T-helper 1 cell (primary cell): Measurements from ENCODE around the gene INPP5A.

Experiments
- DNase-seq, 5 donors: peaks; one replicate each; pipeline ENCODE4 v3.0.0-alpha.2; 2012 to 2020

Gene INPP5A

DNA sequence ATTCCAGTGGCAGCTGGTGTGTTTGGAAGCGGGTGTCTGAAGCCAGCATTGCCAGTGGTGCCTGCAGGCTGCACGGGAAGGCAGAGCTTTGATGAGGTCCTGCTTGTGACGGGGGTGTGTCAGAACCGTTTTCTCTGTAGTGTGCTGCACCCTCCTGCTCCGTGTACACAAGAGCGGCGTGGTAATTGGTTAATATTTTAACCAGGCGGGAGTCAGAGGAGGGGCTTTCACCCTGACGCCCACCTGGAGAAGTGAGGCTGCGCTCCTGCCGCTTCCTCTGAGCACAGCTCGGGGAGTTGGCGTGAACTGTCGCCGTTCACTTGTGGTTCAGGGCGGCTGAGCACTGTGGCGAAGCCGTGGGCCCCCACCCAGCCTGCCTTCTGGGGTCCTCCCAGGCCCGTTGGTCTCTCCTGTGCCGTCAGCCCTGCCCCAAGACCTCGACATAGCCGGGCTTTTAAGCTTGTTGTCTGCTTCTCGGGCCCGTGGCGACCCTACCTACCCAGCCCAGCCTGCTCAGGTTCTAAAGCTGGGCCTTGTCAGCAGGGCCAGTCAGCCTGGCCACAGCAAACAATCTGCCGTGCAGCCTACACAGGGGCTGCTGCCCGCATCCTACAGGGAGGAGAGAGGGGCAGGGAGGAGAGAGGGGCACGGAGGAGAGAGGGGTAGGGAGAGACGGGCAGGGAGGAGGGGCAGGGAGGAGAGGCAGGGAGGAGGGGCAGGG is 236.8 kb downstream of the INPP5A start:
- no peak for DNase-seq

- peak in 1 of 5 donors; percentile 9 for DNase-seq
Observed at GRCh38 chr10:132774902-132775863, 237.6 kb downstream of the INPP5A start.

DNA sequence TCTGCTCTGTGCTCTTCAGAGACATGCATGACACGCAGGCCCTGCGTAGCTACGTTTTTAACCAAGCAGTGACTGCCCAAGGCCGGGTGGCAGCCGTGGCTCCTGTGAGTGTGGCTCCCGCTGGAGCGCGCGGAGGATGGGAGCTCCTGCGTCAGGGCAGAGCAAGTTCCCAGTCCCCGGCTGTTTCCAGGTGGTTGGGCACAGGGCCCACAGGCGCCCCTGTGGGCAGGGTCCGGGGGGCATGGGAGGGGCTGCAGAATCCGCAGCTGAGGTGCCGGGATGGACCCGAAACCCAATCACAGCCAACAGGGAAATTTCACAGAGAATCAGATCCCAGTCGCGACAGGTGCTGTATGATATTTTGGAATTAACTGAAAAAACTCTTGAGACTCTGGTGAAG is 238.6 kb downstream of the INPP5A start:
- no peak for DNase-seq

DNA sequence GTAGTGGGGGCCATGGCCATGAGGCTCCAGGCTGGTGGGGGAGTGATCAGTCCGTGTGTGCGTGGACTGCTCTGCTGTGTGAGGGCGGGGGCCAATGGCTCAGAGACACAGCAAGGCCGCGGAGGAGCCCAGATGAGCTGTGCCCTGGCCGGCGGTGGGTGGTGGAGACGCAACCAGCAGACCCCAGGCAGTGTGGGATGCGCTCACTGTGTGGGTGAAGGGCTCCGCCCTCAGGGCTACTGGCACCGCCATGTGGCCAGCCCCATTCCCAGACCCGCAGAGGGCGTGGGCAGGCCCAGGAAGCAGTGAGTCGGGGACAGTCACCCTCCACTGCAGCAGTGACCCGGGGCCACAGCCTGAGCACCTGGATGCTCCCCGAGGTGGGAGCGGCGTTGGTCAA is 239.2 kb downstream of the INPP5A start:
- DNase-seq = no peak

- DNase-seq = no peak
Observed at GRCh38 chr10:132777441-132777840, 239.9 kb downstream of the INPP5A start.

DNA sequence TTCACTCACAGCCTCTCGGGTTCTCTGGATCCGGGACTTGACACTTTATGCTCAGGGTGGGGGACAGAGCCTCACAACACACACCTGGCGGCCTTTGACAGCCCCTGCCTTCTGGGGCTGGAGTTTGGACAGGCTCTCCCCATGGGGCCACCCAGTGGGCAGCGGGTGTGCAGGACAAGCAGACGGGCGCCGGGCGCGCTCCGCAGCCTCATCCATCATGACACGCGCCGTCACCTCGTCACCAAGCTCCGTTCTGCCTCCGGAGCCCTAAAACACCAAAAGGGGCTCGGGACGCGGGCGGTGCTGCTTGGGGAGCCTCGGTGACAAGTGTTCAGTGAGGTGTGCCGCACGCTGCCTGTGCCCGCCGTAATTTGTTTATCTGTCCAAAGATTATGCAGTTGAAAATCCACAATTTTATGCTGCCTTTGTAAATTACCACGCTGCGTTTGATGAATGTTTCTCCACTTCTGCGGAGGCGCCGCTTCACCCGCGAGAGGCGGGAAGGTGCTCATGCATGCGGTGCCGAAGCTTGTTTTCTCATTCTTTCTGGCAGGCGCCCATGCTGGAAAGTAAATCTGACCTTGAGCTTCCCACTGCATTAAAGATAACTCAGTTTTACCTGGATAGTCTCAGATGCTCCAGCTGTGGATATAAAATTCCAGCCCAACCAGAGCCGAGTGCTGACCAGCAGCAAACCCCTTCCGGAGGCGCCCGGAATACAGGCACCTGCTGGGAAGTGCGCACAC is 242.1 kb downstream of the INPP5A start:
- DNase-seq = no peak

GRCh38 chr10:132780356-132780755 is 242.8 kb downstream of the INPP5A start:
- DNase-seq = no peak

GRCh38 chr10:132781556-132781955 is 244.0 kb downstream of the INPP5A start:
- no peak for DNase-seq

DNA sequence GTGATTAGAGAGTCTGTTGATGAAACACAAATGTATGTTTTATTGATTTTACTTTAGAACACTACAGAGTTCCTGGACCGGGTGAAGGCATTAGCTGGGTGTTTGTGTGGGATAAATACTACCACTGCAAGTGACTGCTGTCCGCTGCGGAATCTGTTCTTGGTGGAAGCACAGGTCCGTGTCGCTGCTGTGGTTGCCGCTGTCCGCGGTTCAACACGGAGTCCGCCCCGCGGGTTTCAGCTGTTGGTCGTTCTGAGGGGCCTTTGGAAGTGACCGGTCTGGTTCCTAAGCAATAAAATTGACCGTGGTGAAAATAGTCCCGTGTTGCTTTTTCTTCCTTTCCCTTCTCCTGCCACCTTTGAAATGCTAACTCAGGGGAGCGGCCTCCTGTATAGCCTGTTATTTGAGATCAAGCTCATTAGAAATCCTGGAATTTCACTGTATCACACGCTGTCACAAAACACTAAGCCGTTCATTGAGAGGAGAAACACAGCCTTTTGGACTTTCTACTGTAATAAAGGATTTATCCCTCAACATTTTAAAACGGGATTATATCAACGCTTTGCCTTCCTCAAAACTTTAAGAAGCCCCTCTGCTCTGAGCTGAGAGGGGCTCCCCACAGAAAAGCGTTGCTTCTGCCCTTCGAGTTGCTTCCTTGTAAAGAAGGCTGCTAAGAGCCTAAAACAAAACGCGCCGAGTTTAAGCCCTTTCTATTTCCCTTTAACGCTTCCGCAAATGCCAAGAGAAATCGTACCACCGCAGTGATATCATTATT is 245.8 kb downstream of the INPP5A start:
- DNase-seq = no peak

DNA sequence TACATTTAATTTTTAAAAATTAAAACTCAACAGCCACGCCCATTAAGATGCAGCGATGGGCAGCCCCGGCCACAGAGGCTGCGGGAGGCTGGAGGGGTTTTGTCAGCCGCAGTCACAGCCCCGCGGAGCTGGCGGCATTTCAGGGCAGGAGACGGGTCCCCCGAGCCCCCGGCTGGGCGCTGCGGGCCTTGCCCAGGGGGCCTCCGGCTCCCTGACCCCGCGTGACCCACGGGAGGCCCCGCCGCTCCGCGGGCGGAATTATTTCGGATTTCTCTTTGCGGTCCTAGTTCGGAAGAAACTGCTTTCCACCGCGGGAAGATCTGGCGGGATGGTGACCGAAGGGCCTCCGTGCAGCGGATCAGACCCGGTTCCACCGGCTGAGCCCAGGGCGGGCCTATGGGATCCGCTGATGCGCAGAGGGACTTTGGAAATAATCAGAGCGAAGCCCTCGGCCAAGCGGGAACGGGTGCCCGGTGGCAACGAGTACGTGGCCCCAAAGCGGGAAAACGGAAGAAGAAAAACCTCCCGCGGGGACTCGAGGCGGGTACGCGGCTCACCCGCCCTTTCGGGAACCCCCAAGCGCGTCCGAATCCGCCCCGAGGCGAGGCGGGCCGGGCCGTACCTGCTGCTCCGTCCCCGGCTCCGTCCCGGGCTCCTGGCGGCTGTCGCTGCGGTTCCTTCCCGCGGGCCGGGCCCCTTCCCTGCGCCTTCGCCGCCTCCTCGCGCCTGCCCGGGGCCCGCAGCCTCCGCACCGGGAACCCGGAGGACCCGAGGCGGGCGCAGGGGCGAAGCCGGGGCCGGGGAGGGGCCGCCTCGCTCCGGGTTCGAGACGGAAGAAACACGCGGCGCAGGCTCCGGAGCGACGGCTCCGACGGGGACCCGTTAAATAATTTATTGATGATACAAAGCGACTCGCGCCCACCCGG is 246.6 kb downstream of the INPP5A start:
- no peak for DNase-seq

DNA sequence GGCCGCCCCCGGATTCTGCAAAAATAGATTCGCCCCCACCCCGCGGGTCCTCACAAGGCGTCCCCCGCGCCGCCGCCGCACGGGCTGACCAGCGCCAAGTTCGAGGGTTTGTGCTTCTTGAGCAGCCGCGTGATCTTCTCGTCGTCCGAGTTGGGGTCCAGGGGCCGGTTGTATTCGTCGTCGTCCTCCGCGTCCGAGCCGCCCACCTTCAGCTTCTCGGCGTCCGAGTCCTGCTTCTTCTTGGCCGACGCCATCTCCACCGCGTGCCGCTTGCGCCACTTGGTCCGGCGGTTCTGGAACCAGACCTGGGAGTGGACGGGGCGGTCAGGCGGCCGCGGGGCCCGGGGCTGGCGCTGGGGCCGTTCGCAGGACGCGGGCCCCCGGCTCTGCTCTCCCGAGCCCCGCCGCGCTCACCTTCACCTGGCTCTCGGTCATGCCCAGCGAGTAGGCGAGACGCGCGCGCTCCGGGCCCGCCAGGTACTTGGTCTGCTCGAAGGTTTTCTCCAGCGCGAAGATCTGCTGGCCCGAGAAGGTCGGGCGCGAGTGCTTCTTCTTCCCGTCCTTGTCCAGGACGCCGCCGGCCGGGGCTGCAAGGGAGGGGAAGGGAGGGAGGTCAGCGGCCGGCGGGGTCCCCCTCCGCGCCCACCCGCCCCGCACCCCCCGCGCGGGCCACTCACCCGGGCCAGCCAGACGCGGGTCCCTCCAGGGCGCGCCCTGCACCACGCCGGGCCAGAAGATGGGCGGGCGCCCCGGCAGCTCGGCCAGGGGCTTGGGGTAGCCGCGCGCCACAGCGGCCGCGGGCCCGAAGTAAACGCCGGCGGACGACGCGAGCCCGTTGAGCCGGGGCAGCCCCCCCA is 247.5 kb downstream of the INPP5A start:
- DNase-seq = no peak

DNA sequence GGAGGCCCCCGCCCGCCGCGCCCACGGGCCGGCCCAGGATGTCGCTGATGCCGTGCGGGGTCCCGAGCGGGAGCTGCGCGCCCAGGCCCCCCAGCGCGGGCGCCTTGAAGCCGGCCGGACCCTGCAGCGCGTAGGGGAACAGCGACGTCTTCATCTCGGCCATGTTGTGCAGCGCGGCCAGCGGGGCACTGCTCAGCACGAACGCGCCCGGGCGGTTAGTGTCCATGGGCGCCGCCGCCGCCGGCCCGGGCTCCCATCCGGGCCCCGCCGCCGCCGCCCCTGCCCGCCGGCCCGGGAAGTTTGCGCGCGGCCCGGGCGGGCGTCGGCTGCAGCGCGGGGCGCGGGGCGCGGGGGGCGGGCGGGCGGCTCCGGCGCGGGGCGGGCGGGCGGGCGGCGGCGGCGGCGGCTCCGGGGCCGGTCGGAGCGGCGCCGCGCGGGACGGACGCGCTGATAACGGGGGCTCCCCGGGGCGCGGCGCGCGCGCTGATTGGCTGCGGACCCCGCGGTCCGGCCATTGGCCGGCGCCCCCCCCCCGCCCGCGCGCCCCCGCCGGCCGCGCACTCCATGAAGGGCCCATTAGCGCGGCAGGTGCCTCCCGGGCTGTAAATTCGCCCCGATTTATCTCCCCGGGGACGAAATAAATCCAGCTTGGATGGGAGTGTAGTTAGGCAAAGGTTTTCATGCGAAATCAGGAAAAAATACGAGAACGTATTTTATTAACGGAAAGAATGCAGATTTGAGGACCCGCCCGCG is 248.3 kb downstream of the INPP5A start, which contains the start of gene NKX6-2:
Gene NKX6-2, minus strand, starts transcription at position 425 of the 753 bp plus-strand sequence. Its CDS starts 199 bp downstream, at position 226.
- no peak for DNase-seq

GRCh38 chr10:132786476-132786883 is 248.9 kb downstream of the INPP5A start:
- DNase-seq = no peak

DNA sequence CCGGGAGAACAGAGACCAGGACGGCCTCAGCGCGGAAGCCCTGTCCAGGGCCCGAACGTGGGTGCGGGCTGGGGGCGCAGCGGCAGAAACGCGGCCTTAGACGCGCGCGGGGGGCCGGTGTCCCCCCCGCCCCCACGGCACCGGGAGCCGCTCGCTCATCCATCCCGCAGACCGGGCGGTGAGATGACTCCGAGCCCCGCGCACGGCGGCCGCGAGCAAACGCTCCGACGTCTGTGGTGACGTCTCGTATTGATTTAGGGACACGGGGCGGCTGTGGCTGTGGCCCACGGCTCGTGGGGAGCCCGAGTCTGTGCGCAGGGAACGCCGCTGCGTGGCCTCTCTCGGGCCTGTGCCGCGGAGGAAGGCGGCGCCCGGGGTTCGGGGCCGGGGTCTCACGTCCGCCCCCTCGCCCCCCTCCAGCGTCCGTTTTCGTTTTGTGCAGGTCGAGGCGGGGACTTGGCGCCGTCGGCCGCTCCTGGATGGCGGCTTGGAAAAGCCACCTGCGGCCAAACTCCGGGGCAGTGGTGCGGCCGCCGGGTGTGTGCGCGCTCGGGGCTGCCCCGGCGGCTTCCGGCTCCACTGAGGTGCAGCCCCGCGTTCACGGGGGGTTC is 249.4 kb downstream of the INPP5A start:
- no peak for DNase-seq

DNA sequence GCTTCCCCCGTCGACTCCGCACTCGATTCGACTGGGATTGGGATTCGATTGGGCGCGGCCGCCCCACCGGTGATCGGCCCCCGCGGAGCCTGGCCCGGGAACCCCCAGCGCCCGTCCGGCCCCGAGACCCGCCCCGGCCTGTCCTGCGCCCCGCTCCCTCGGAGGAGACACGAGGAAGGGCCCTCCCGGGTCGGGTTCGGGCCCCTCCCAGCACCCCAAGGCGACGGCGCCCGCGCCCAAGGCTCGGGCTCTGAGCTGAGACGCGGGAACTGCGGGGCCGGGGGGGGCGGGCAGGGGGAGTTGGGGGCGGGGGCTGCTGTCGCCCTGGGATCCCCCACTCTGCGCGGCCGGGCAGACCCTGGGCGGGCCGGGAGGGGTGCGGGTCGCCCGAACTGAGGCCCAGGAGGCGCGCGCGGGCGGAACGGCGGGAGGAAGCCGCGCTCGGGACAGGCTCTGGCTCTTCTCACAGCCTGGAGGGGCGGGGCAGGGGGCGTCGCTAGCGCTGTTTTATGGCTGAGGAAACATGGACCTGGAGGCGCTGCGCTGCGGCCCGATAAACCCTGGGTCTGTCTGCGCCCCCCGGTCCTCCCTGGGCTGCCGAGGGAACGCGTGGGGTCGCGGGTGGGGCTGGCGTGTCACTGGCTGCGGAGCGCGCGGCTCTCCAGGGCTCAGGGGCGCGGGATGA is 250.1 kb downstream of the INPP5A start:
- no peak for DNase-seq

DNA sequence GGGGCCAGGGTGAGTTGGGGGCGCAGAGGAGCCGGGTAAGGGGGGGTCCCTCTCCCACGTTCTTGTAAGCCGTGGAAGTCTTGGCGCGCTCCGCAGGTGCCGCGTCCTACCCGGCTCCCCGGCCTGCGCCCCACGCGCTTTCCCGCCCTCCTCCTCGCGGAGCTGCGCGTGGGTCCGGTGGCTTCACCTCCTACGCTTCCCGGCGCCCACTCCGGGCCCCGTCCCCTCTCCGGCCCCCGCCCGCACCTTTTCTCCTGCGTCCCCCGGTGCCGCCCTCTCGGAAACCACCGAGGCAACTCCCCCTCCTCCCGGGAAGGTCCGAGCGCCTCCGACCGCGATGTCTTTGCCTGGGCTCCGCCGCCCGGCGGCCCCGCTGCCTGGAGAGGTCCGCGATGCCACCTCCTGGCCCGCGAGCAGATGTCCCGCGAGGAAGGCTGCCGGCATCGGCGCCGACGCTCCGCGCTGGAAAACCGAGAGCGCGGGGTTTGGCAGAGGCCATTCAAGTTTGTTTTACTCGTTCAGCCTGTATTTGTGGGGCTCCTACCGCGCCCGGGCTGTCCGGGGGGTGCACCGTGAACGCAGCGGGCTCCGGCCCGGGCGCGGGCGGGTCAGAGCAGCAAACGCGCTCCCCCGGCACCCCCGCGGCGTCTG is 250.7 kb downstream of the INPP5A start:
- no peak for DNase-seq

DNA sequence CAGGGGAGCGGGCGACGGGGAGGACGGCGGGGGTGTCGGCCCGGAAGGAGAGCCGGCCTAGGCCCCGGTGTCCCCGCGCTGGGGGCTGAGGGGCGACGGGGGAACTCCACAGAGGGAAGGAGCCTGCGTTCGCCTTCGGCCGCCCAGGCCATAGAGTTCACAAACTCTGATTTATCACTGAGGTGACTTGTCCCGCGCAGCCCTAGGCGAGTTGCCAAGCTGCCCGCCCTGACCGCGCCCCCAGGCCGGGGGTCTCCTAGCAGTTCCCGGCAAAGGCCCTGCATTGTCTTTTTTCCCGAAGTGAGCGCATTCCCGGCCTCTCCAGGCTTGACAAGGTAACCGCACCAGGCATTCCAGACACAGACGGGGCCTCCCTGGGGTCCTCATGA is 251.2 kb downstream of the INPP5A start:
- DNase-seq = no peak

DNA sequence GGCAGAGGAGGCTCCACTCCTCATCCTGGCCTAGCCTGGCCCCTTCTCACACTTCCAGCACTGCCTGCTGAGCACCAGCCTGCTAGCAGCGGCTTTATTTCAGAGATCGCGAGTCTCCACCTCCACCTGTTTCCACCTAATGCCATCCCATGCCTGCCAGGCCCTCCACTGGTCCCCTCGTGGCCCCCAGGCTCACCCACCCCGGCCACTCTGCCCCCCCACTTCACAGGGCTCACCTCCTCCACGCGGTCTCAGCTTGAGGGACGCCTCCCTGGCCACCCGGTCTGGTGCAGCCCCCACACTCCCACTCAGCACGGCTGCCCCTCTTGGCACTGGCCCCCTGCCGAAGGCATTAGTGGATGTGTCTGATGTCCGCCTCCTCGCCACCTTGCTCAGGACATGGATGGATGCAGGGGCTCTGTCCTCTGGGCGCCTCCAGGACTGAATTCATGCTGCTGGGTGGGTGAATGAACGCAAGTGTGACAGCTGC is 252.1 kb downstream of the INPP5A start:
- no peak for DNase-seq
